SK-N-SH treated with all-trans-retinoic acid at 6 μM for 48 hours (cell line): ENCODE results near the gene PIP4K2C.

Source experiments
- GLIS3 ChIP-seq: fragments of 250-450 bp; sonication (Bioruptor Pico); IDR thresholded peaks from 2 replicates; pipeline ENCODE4 v1.5.0; 2020; ENCODE audit warnings: mild to moderate bottlenecking, moderate library complexity
- PPARA ChIP-seq: fragments of 250-450 bp; sonication (Bioruptor Pico); IDR thresholded peaks from 2 replicates; pipeline ENCODE4 v1.5.0; 2020; ENCODE audit warnings: mild to moderate bottlenecking, borderline replicate concordance
- RARB ChIP-seq: fragments of 250-450 bp; sonication (Bioruptor Pico); IDR thresholded peaks from 2 replicates; pipeline ENCODE4 v1.8.0; 2021; ENCODE audit warnings: mild to moderate bottlenecking, moderate library complexity
- ZFP3 ChIP-seq: fragments of 250-450 bp; sonication (Bioruptor Pico); IDR thresholded peaks from 2 replicates; pipeline ENCODE4 v1.5.0; 2020; ENCODE audit warnings: mild to moderate bottlenecking, moderate library complexity
- ZNF70 ChIP-seq: fragments of 450-650 bp; formaldehyde crosslinking; IDR thresholded peaks from 2 replicates; pipeline ENCODE4 v1.5.0; 2020; ENCODE audit warnings: mild to moderate bottlenecking, moderate library complexity
- TF ChIP-seq, protein P1 (sequence below): fragments of 250-450 bp; sonication (Bioruptor Pico); IDR thresholded peaks from 2 replicates; pipeline ENCODE4 v1.8.0; 2020; ENCODE audit warnings: mild to moderate bottlenecking, moderate library complexity, borderline replicate concordance
- TF ChIP-seq, protein P2 (sequence below): fragments of 250-450 bp; sonication (Bioruptor Pico); IDR thresholded peaks from 2 replicates; pipeline ENCODE4 v1.5.1; 2021; ENCODE audit warnings: mild to moderate bottlenecking, moderate library complexity
- TF ChIP-seq, protein P3 (sequence below): fragments of 250-450 bp; sonication (Bioruptor Pico); IDR thresholded peaks from 2 replicates; pipeline ENCODE4 v1.5.1; 2020; ENCODE audit warnings: low read depth, mild to moderate bottlenecking, moderate library complexity

DNA sequence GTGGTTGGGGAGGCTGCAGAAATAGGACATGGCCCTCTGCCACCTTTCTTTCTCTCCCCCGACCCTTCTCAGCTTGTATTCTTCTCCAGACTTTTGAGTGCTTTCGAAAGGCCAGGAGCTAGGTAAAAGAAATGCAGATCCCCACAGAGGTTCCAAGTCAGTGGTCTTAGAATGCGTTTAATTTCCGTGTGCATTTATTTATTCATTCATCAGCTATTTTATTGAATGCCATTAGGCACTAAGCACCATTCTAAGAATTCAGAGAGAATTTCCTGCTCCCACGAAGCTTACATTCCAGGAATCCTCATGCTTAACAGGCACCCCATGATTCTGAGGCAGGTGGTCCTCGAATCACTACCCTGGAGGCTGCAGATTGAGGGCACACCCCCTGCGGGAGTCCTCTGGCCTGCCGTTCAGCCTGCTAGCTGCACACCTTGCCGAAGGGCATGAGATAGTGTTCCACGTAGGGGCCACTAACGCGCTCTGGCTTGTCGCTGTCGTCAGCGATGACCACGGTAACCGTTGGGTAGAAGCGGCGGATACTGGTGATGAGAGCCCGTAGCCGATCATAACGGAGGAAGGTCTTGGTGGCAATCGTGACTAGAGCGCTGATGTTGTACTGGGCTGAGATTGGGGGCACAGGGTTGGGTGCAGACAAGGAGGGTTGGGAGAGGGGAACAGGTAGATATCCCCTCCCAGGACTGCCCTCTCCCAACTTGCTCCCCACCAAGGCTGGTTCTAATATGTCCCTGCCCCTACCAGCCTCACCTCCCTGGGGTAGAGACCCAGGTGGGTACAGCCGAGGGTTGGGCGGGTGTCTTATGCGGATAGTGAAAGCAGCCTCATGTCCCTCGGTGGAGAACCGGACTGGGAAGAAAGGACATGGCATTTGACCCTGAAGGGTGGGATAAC, 37.5 kb downstream of the PIP4K2C start:
- TF ChIP-seq RARB (CRISPR knock-in tag), result no peak
- no peak for TF ChIP-seq GLIS3
- TF ChIP-seq, protein P1, sequence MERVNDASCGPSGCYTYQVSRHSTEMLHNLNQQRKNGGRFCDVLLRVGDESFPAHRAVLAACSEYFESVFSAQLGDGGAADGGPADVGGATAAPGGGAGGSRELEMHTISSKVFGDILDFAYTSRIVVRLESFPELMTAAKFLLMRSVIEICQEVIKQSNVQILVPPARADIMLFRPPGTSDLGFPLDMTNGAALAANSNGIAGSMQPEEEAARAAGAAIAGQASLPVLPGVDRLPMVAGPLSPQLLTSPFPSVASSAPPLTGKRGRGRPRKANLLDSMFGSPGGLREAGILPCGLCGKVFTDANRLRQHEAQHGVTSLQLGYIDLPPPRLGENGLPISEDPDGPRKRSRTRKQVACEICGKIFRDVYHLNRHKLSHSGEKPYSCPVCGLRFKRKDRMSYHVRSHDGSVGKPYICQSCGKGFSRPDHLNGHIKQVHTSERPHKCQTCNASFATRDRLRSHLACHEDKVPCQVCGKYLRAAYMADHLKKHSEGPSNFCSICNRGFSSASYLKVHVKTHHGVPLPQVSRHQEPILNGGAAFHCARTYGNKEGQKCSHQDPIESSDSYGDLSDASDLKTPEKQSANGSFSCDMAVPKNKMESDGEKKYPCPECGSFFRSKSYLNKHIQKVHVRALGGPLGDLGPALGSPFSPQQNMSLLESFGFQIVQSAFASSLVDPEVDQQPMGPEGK, result no peak
- no peak for TF ChIP-seq PPARA
- TF ChIP-seq, protein P2, sequence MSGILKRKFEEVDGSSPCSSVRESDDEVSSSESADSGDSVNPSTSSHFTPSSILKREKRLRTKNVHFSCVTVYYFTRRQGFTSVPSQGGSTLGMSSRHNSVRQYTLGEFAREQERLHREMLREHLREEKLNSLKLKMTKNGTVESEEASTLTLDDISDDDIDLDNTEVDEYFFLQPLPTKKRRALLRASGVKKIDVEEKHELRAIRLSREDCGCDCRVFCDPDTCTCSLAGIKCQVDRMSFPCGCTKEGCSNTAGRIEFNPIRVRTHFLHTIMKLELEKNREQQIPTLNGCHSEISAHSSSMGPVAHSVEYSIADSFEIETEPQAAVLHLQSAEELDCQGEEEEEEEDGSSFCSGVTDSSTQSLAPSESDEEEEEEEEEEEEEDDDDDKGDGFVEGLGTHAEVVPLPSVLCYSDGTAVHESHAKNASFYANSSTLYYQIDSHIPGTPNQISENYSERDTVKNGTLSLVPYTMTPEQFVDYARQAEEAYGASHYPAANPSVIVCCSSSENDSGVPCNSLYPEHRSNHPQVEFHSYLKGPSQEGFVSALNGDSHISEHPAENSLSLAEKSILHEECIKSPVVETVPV (CRISPR knock-in tag), result no peak
- no peak for TF ChIP-seq ZFP3
- TF ChIP-seq, protein P3, sequence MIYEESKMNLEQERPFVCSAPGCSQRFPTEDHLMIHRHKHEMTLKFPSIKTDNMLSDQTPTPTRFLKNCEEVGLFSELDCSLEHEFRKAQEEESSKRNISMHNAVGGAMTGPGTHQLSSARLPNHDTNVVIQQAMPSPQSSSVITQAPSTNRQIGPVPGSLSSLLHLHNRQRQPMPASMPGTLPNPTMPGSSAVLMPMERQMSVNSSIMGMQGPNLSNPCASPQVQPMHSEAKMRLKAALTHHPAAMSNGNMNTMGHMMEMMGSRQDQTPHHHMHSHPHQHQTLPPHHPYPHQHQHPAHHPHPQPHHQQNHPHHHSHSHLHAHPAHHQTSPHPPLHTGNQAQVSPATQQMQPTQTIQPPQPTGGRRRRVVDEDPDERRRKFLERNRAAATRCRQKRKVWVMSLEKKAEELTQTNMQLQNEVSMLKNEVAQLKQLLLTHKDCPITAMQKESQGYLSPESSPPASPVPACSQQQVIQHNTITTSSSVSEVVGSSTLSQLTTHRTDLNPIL (CRISPR knock-in tag), result no peak
- no peak for TF ChIP-seq ZNF70 (CRISPR knock-in tag)
